ENCODE measurements around the gene PGM5.
A peak's percentile ranks its signal among the peaks of the same experiment; 100 is the strongest.
"Not testable (repeated sequence)": the region's sequence is repeated elsewhere in the genome, so short reads cannot be mapped to it uniquely, and the experiment has no call there.

The PGM5 gene

DNA sequence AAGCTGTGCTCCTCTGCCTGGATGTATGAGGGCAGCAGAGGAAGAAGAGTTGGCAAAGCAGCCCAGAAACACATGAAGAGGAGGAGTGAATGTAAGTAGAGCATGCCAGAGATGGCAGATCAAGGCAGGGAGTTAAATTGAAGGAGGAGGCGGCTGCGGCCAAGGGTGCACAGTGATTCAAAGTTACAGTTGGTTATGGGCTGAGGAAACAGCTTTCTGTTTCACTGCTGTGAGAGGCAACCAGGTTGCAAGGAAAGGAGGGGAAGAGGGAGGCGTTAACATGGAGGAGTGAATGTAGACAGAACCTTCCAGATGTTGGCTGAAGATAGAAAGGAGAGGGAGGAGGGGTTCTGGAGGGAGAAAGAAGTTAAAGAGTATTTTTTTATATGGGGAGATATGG is 20.5 kb upstream of the PGM5 start:
- not testable (repeated sequence) for H2AFZ ChIP-seq (ENCODE audit: low read depth, low read length); H3K36me3 ChIP-seq (replicated peaks; ENCODE audit: low read depth, low read length); H3K9ac ChIP-seq (ENCODE audit: low read length)

DNA sequence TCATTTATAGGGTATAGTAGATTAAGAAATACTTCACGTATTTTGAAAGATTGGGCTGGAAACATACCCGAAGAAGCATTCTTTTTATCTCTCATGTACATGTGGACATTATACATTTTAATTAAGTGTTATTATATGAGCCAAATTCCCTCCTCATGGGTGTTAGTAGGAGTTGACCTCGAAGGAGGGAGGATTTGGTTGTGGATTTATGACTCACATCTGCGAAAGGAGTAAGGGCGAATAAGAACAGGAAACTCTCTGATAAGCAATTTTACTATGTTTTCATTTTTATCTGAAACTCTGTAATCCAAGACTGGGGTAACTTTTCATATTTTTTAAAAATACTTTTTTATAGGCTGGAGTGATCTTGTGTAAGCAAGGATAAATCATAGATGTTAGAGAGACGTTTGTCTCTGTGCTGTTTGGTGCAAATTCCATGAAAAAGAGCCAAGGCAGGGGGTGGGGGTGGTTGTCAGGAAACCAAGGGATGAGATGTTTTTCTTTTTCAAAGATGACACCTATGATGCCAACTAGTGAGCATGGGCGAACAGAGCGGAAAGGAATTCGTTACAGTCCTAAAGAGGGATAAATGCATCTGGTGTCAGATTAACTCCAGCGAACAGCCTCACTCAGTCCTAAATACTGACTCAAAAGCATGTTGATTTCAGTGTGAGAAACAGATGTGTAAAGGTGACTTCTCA is 19.6 kb upstream of the PGM5 start:
- H3K27me3 ChIP-seq (ENCODE audit: low read depth, low read length); H3K79me2 ChIP-seq (ENCODE audit: low read length); H4K20me1 ChIP-seq (ENCODE audit: insufficient read depth, low read length); H3K4me3 ChIP-seq (ENCODE audit: low read length); H3K4me2 ChIP-seq (ENCODE audit: low read length); H2AFZ ChIP-seq (ENCODE audit: low read depth, low read length); H3K4me1 ChIP-seq (ENCODE audit: low read length); H3K9ac ChIP-seq (ENCODE audit: low read length); H3K36me3 ChIP-seq (replicated peaks; ENCODE audit: low read depth, low read length); H3K27ac ChIP-seq (ENCODE audit: low read length); H3K9me3 ChIP-seq (ENCODE audit: insufficient read depth, low read length): not testable (repeated sequence)

More for the DNA sequence above, 20.5 kb upstream of the PGM5 start:
- H3K4me2 ChIP-seq (ENCODE audit: low read length); H4K20me1 ChIP-seq (ENCODE audit: insufficient read depth, low read length); H3K4me3 ChIP-seq (ENCODE audit: low read length); H3K79me2 ChIP-seq (ENCODE audit: low read length); H3K4me1 ChIP-seq (ENCODE audit: low read length); H3K27ac ChIP-seq (ENCODE audit: low read length); H3K27me3 ChIP-seq (ENCODE audit: low read depth, low read length); H3K9me3 ChIP-seq (ENCODE audit: insufficient read depth, low read length): not testable (repeated sequence)

DNA sequence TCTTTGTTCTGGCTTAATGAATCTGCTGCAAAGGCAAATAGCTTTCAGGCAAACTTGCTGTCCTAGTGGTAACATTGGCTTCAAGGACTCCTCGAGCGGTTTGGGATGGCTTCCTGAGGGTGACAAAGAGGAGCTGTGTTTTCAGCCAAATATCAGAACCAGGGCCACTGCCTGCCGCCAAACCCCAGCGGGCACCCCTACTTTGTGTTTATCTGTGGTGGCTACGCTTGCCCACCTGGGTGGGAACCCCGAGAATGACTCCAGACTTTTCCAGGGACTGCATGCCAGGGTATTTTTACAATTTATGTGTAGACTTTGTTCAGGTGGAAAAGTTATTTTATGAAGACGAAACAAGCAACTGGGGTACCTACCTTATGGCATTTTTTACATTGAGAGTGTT is 18.4 kb upstream of the PGM5 start:
- not testable (repeated sequence) for H3K9ac ChIP-seq (ENCODE audit: low read length); H3K36me3 ChIP-seq (replicated peaks; ENCODE audit: low read depth, low read length); H3K27ac ChIP-seq (ENCODE audit: low read length); H3K4me2 ChIP-seq (ENCODE audit: low read length); H4K20me1 ChIP-seq (ENCODE audit: insufficient read depth, low read length); H3K27me3 ChIP-seq (ENCODE audit: low read depth, low read length); H2AFZ ChIP-seq (ENCODE audit: low read depth, low read length); H3K4me3 ChIP-seq (ENCODE audit: low read length); H3K4me1 ChIP-seq (ENCODE audit: low read length); H3K9me3 ChIP-seq (ENCODE audit: insufficient read depth, low read length); H3K79me2 ChIP-seq (ENCODE audit: low read length)

DNA sequence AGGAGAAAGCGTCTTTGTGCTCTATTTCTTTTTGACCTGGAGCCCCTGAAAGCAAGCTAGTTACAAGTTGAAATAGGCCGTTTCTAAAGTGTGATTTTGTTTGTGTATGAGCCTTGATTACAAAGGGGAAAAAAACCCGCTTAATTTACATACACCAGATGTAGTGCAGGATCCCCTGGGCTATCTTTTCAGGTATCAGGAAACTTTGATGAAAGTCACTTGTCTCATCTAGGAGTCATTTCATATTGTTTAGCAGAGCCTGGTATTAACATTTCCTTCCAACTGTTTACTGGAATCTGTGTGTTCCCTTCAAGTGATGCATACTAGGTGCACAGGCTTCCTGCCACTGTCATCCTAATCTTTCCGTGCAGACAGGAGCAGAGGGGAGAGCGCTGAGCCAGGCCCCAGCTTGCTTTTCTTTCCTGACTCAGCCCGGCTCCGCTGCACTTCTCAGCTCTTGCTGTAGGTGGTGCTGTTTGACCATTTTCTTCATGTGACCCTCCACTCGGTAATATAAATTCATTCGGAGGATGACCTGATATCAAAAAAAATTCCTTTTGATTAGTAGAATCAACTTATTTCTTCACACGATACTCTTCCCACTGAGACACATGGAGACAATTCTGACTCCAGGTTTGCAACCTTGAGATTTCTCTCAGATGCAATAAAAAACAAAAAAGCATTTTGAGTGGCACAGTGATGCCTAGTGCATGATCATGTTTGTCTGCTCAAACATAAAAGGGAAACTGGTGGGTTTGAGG is 14.0 kb upstream of the PGM5 start:
- H3K4me1 ChIP-seq (ENCODE audit: low read length); H3K9me3 ChIP-seq (ENCODE audit: insufficient read depth, low read length); H3K9ac ChIP-seq (ENCODE audit: low read length); H4K20me1 ChIP-seq (ENCODE audit: insufficient read depth, low read length); H3K36me3 ChIP-seq (replicated peaks; ENCODE audit: low read depth, low read length); H3K79me2 ChIP-seq (ENCODE audit: low read length); H3K4me3 ChIP-seq (ENCODE audit: low read length); H3K27ac ChIP-seq (ENCODE audit: low read length); H3K27me3 ChIP-seq (ENCODE audit: low read depth, low read length); H2AFZ ChIP-seq (ENCODE audit: low read depth, low read length): not testable (repeated sequence)
- peak overlapping the region; percentile 24; the same call in 1 of the 2 replicates for H3K4me2 ChIP-seq (ENCODE audit: low read length)

DNA sequence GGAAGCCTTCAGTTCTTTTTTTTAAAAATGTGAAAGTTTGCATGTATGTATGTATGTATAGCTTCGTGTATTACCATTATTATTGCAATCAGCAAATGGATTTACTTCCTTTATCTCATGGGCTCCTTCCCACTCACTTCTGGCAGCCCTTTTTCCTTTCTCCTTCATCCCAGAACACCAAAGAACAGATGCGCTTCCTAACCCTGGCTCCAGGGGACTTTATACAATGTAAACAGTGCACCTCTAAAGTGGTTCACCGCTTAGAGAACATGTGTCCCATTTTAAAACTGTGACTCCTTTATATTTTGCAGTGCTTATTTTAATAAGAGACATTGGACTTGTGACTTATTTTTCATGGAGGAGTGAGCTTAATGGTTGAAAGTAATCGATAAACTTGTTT is 13.2 kb upstream of the PGM5 start:
- not testable (repeated sequence) for H3K79me2 ChIP-seq (ENCODE audit: low read length); H2AFZ ChIP-seq (ENCODE audit: low read depth, low read length); H3K27ac ChIP-seq (ENCODE audit: low read length); H3K9me3 ChIP-seq (ENCODE audit: insufficient read depth, low read length); H4K20me1 ChIP-seq (ENCODE audit: insufficient read depth, low read length); H3K27me3 ChIP-seq (ENCODE audit: low read depth, low read length); H3K4me3 ChIP-seq (ENCODE audit: low read length); H3K36me3 ChIP-seq (replicated peaks; ENCODE audit: low read depth, low read length); H3K9ac ChIP-seq (ENCODE audit: low read length); H3K4me1 ChIP-seq (ENCODE audit: low read length)
- H3K4me2 ChIP-seq (ENCODE audit: low read length) = peak overlapping the region; percentile 24; the same call in 1 of the 2 replicates

DNA sequence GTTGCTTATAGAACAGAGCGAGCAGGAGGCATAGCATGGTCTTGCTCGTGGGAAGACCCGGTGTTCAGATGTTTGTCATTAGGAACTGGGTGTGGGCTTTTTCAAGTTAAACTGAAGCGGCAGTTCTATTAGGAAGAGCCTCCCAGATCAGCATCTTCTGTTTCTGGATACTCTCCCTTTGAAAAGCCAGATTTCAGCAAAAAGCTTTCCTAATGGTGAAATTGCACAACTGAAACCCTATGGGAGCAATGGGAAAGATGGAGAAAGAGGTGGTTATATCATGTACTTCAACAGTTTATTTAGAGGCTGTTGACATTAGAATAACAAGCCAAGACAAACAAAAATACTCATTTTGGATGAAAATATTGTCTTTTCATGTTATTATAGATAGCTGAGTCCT is 12.4 kb upstream of the PGM5 start:
- not testable (repeated sequence) for H3K4me1 ChIP-seq (ENCODE audit: low read length); H2AFZ ChIP-seq (ENCODE audit: low read depth, low read length); H3K79me2 ChIP-seq (ENCODE audit: low read length); H3K4me2 ChIP-seq (ENCODE audit: low read length); H3K9me3 ChIP-seq (ENCODE audit: insufficient read depth, low read length); H4K20me1 ChIP-seq (ENCODE audit: insufficient read depth, low read length); H3K4me3 ChIP-seq (ENCODE audit: low read length); H3K36me3 ChIP-seq (replicated peaks; ENCODE audit: low read depth, low read length); H3K9ac ChIP-seq (ENCODE audit: low read length); H3K27ac ChIP-seq (ENCODE audit: low read length); H3K27me3 ChIP-seq (ENCODE audit: low read depth, low read length)

DNA sequence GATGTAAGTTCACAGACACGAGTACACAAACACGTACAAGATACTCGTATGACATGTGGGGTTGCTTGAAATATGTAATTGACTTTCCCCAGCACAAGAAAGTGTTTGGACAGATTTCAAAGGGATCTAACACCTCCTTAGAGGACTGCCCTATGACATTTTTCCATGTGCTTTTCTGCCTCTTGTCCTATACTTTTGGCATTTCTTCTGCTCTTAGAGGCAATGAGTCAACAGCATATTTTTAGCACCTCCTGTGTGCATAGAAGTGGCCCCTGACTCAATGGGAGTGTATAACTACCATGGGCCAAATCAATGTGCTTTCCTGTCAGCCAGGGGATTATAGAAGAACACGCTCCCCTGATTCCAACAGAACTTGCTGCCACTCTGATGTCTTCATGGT is 4.7 kb upstream of the PGM5 start:
- not testable (repeated sequence) for H3K9ac ChIP-seq (ENCODE audit: low read length); H3K9me3 ChIP-seq (ENCODE audit: insufficient read depth, low read length); H3K27me3 ChIP-seq (ENCODE audit: low read depth, low read length); H3K4me2 ChIP-seq (ENCODE audit: low read length); H3K36me3 ChIP-seq (replicated peaks; ENCODE audit: low read depth, low read length); H3K4me1 ChIP-seq (ENCODE audit: low read length); H3K27ac ChIP-seq (ENCODE audit: low read length); H3K79me2 ChIP-seq (ENCODE audit: low read length); H2AFZ ChIP-seq (ENCODE audit: low read depth, low read length); H4K20me1 ChIP-seq (ENCODE audit: insufficient read depth, low read length); H3K4me3 ChIP-seq (ENCODE audit: low read length)

DNA sequence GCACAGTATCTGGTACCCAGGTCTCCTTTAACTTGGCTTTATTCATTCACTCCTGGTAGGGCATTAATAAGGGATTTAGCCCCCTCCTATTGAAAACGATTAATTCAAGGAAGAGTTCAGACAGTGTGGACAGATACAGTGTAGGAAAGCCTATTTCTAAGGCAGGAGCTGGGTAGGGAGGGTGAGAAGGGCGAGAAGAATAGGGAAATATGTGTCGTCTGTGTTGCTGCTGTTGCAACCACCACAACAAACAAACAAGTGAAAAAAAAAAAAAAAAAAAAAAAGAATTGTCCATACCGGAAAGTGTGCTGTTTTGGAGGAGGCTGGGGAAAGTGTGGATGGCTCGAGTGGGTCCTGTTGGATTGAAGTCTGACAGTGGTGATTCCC is 425 bp upstream of the PGM5 start:
- not testable (repeated sequence) for H3K4me3 ChIP-seq (ENCODE audit: low read length); H3K36me3 ChIP-seq (replicated peaks; ENCODE audit: low read depth, low read length); H3K9me3 ChIP-seq (ENCODE audit: insufficient read depth, low read length); H3K27me3 ChIP-seq (ENCODE audit: low read depth, low read length); H3K27ac ChIP-seq (ENCODE audit: low read length); H3K4me2 ChIP-seq (ENCODE audit: low read length); H2AFZ ChIP-seq (ENCODE audit: low read depth, low read length); H4K20me1 ChIP-seq (ENCODE audit: insufficient read depth, low read length); H3K9ac ChIP-seq (ENCODE audit: low read length); H3K79me2 ChIP-seq (ENCODE audit: low read length); H3K4me1 ChIP-seq (ENCODE audit: low read length)

DNA sequence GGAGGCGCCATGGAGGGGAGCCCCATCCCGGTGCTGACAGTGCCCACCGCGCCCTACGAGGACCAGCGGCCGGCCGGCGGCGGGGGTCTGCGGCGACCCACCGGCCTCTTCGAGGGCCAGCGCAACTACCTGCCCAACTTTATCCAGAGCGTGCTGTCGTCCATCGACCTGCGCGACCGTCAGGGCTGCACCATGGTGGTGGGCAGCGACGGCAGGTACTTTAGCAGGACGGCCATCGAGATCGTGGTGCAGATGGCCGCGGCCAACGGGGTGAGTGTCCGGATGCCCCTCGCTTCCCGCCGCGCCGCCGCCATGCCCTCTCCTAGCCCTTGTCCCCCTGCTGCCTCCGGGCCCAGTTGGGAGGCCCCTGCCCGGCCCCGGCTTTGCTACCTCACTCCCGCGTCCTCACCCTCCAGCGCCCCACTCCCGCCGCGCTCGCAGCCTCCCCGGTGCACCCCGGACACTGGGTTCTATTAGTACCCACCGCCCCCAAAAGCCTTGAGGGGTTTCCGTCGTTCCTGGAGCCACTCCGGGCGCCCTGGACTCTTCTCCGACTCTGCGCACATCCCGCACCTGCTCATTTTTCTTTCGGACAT is 806 bp downstream of the PGM5 start:
- peak overlapping the region; percentile 62 for H3K4me3 ChIP-seq (ENCODE audit: low read length)
- H3K9ac ChIP-seq (ENCODE audit: low read length); H3K27ac ChIP-seq (ENCODE audit: low read length); H3K36me3 ChIP-seq (replicated peaks; ENCODE audit: low read depth, low read length); H4K20me1 ChIP-seq (ENCODE audit: insufficient read depth, low read length); H3K27me3 ChIP-seq (ENCODE audit: low read depth, low read length); H3K9me3 ChIP-seq (ENCODE audit: insufficient read depth, low read length); H2AFZ ChIP-seq (ENCODE audit: low read depth, low read length); H3K79me2 ChIP-seq (ENCODE audit: low read length); H3K4me1 ChIP-seq (ENCODE audit: low read length); H3K4me2 ChIP-seq (ENCODE audit: low read length): not testable (repeated sequence)

All from OCI-LY3 (cell line).